Liver (tissue), 9 donors: Measurements from ENCODE around the gene KISS1. TPM values are rescaled to one million over a fixed set of nuclear protein-coding genes. Genes with fewer than 3 reads are reported as not detected.

ENCODE experiments used
- DNase-seq: peaks from one replicate; pipeline ENCODE4 v3.0.0-alpha.2; 2017; ENCODE audit warnings: low spot score
- H3K27ac ChIP-seq, 2 donors: one replicate each; pipeline ENCODE4 v1.7.0; 2013; ENCODE audit warnings: inconsistent platforms in 2 of 2, low read length in 2 of 2, control low read depth in 1 of 2, low read depth in 1 of 2, mild to moderate bottlenecking in 1 of 2
- H3K27me3 ChIP-seq, 4 donors: one replicate each; pipeline versions ENCODE4 v1.6.1 to v1.7.0; 2013; ENCODE audit warnings: low read length in 3 of 4, inconsistent platforms in 1 of 4, mild to moderate bottlenecking in 1 of 4, moderate library complexity in 1 of 4; ENCODE audit not compliant: control insufficient read depth in 4 of 4, insufficient read depth in 4 of 4
- H3K36me3 ChIP-seq, 4 donors: one replicate each; pipeline versions ENCODE4 v1.6.1 to v1.7.0; 2013; ENCODE audit warnings: low read length in 3 of 4, mild to moderate bottlenecking in 3 of 4, low read depth in 1 of 4, moderate library complexity in 1 of 4; ENCODE audit not compliant: control insufficient read depth in 4 of 4, insufficient read depth in 3 of 4
- H3K4me1 ChIP-seq, 4 donors: one replicate each; pipeline versions ENCODE4 v1.6.1 to v1.7.0; 2013; ENCODE audit warnings: low read length in 3 of 4, mild to moderate bottlenecking in 3 of 4, moderate library complexity in 1 of 4; ENCODE audit not compliant: control insufficient read depth in 4 of 4, insufficient read depth in 4 of 4
- H3K4me3 ChIP-seq, 3 donors: one replicate each; pipeline versions ENCODE4 v1.6.1 to v1.7.0; 2013; ENCODE audit warnings: low read length in 3 of 3, control low read depth in 1 of 3, low read depth in 1 of 3, mild to moderate bottlenecking in 1 of 3
- H3K9ac ChIP-seq, 2 donors: one replicate each; pipeline ENCODE4 v1.7.0; 2013; ENCODE audit warnings: low read length in 2 of 2, mild to moderate bottlenecking in 2 of 2, moderate library complexity in 2 of 2, control low read depth in 1 of 2, low read depth in 1 of 2
- H3K9me3 ChIP-seq, 4 donors: one replicate each; pipeline versions ENCODE4 v1.6.1 to v1.7.0; 2013; ENCODE audit warnings: low read length in 3 of 4; ENCODE audit not compliant: control insufficient read depth in 4 of 4
- FOXA1 ChIP-seq: IDR thresholded peaks from 2 replicates; pipeline ENCODE4 v1.6.1; 2016; ENCODE audit warnings: antibody characterized with exemption
- GABPA ChIP-seq, 2 donors: IDR thresholded peaks in 1 of 2; conservative IDR thresholded peaks in 1 of 2; 2 replicates each; pipeline ENCODE4 v1.6.1; 2016; ENCODE audit warnings: antibody characterized with exemption in 2 of 2, mild to moderate bottlenecking in 1 of 2, moderate library complexity in 1 of 2
- HNF4A ChIP-seq, 2 donors: conservative IDR thresholded peaks; 2 replicates each; pipeline ENCODE4 v1.6.1; 2016; ENCODE audit warnings: antibody characterized with exemption in 2 of 2, mild to moderate bottlenecking in 2 of 2
- HNF4G ChIP-seq: IDR thresholded peaks from 2 replicates; pipeline ENCODE4 v1.6.1; 2016; ENCODE audit warnings: antibody characterized with exemption
- NR2F2 ChIP-seq: IDR thresholded peaks from 2 replicates; pipeline ENCODE4 v1.6.1; 2016; ENCODE audit warnings: antibody characterized with exemption
- RAD21 ChIP-seq, 2 donors: IDR thresholded peaks; 2 replicates each; pipeline ENCODE4 v1.6.1; 2016; ENCODE audit warnings: antibody characterized with exemption in 2 of 2, mild to moderate bottlenecking in 2 of 2
- RXRA ChIP-seq, 2 donors: IDR thresholded peaks; 2 replicates each; pipeline ENCODE4 v1.6.1; 2017 to 2018; ENCODE audit warnings: antibody characterized with exemption in 2 of 2, mild to moderate bottlenecking in 1 of 2
- SP1 ChIP-seq: IDR thresholded peaks from 2 replicates; pipeline ENCODE4 v1.6.1; 2018; ENCODE audit warnings: antibody characterized with exemption, mild to moderate bottlenecking
- TAF1 ChIP-seq: conservative IDR thresholded peaks from 2 replicates; pipeline ENCODE4 v1.6.1; 2016; ENCODE audit warnings: antibody characterized with exemption, mild to moderate bottlenecking
- YY1 ChIP-seq: IDR thresholded peaks from 2 replicates; pipeline ENCODE4 v1.6.1; 2016; ENCODE audit warnings: antibody characterized with exemption, mild to moderate bottlenecking
- WGBS: extraction: QIAGEN DNeasy Blood & Tissue Kit; methylation state at CpG from one replicate; pipeline ENCODE4 v1.1.7; 2013; 5-methylcytosine and 5-hydroxymethylcytosine counted together
- polyA plus RNA-seq, 2 donors: library from polyadenylated mRNA; stranded (reverse) in 1 of 2; unstranded in 1 of 2; fragments of 200-250 nt in 1 of 2; fragments of >200 nt in 1 of 2; fragmentation: Nextera tagmentation in 1 of 2; extraction: Ambion mirVana in 1 of 2; gene quantifications; one replicate each; pipeline versions ENCODE4 v1.2.1 to v1.2.3, GENCODE V29; 2013 to 2015
- total RNA-seq, 2 donors: library from RNA; depleted of rRNA; stranded (reverse); fragments of >200 nt; gene quantifications; one replicate each; pipeline ENCODE4 v1.2.3, GENCODE V29; 2014
- TF ChIP-seq, protein P1 (sequence below): IDR thresholded peaks from 2 replicates; pipeline ENCODE4 v1.6.1; 2016; ENCODE audit warnings: antibody characterized with exemption
- TF ChIP-seq, protein P2 (sequence below): IDR thresholded peaks from 2 replicates; pipeline ENCODE4 v1.6.1; 2016; ENCODE audit warnings: antibody characterized with exemption, mild to moderate bottlenecking
- TF ChIP-seq, protein P3 (sequence below): fragments of 150-350 bp; IDR thresholded peaks from 2 replicates; pipeline ENCODE4 v1.5.1; 2017; ENCODE audit warnings: improper control_type of control experiment, low read depth, low read length; ENCODE audit not compliant: missing input control
- TF ChIP-seq, protein P4 (sequence below): IDR thresholded peaks from 2 replicates; pipeline ENCODE4 v1.6.1; 2016; ENCODE audit warnings: antibody characterized with exemption
- donor health status: healthy.
- donor health status: healthy.
- donor health status: healthy.
- donor health status: healthy.
- donor health status: healthy.

The KISS1 gene
- total and polyA plus RNA-seq, 4 donors: 0.50 to 1.4 TPM; not detected in 2

DNA sequence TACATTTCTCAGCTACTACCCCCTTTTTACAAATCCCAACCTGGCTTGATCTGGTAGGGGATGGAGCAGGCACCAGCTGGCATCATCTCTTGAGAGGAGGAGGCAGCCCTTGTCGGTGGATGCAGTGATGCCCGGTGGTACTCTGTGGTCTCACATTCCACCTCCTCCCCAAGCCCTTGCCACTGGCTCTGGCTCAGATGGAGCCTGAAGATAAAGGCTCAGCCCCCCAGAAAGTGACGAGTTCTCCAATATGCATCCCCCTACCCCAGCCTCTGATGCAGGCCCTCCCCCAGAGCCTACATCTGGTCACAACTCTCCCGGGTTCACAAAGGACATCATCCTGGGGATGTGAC is 21.3 kb upstream of the KISS1 start (continued):
- TF ChIP-seq, protein P1, sequence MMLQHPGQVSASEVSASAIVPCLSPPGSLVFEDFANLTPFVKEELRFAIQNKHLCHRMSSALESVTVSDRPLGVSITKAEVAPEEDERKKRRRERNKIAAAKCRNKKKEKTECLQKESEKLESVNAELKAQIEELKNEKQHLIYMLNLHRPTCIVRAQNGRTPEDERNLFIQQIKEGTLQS: no peak
- TF ChIP-seq FOXA1 (no peak), RXRA (IDR thresholded peaks at IDR 0.05) (no peak), RAD21 (IDR thresholded peaks at IDR 0.05) (no peak)

DNA sequence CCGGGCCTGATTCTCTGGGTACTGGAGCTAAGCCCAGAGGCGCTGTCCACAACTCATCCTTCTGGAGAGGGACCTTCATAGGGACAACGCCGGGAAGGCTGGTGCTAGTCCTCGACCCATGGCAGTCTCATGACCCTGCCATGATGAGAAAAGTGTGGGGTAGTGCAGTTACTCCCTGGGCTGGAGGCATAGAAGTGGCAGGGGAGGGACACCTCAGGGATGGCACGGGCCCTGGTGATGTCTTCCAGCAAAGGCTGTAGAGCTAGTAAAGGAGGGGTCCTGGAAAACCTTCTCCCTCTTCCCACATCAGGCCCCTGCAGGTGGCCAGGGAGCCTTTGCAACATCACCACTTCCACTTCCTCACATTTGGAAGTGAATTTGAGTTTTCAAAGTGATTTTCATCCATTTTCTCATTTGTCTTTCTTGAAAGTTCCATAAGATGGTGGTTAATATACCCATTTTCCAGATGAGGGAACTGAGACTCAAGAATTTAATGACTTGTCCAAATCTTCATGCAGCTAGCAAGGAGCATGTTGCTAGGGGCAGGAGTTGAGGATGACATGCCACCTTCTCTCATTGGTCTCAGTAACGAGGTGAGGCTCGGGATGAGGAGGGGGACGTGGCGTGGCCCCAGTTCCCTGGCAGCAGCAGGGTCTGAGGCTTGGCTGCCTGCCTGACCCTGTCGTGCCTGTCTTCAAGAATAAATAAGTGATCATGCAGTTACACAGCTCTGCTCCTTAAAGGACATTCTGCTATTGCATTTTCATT is 20.8 kb upstream of the KISS1 start:
- TF ChIP-seq TAF1: no peak
- no peak for TF ChIP-seq RAD21 (IDR thresholded peaks at IDR 0.05)
- no peak for TF ChIP-seq NR2F2
- TF ChIP-seq, protein P1: no peak
- TF ChIP-seq, protein P2, sequence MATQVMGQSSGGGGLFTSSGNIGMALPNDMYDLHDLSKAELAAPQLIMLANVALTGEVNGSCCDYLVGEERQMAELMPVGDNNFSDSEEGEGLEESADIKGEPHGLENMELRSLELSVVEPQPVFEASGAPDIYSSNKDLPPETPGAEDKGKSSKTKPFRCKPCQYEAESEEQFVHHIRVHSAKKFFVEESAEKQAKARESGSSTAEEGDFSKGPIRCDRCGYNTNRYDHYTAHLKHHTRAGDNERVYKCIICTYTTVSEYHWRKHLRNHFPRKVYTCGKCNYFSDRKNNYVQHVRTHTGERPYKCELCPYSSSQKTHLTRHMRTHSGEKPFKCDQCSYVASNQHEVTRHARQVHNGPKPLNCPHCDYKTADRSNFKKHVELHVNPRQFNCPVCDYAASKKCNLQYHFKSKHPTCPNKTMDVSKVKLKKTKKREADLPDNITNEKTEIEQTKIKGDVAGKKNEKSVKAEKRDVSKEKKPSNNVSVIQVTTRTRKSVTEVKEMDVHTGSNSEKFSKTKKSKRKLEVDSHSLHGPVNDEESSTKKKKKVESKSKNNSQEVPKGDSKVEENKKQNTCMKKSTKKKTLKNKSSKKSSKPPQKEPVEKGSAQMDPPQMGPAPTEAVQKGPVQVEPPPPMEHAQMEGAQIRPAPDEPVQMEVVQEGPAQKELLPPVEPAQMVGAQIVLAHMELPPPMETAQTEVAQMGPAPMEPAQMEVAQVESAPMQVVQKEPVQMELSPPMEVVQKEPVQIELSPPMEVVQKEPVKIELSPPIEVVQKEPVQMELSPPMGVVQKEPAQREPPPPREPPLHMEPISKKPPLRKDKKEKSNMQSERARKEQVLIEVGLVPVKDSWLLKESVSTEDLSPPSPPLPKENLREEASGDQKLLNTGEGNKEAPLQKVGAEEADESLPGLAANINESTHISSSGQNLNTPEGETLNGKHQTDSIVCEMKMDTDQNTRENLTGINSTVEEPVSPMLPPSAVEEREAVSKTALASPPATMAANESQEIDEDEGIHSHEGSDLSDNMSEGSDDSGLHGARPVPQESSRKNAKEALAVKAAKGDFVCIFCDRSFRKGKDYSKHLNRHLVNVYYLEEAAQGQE: no peak
- 92% methylated on average over 11 of the region's 11 CpGs for WGBS
- Histone ChIP-seq H3K9me3 (no peaks in the 10 kb centered on the region), H3K36me3 (peaks cover 0 to 15% (median 6%) of the 10 kb centered on the region in 4 donors), H3K4me3 (no peak overlapping the region), H3K27ac (no peak overlapping the region), H3K9ac (no peak overlapping the region), H3K27me3 (no peaks in the 10 kb centered on the region), H3K4me1 (peaks cover 5 to 18% (median 8%) of the 10 kb centered on the region in 4 donors)
- no peak for DNase-seq

DNA sequence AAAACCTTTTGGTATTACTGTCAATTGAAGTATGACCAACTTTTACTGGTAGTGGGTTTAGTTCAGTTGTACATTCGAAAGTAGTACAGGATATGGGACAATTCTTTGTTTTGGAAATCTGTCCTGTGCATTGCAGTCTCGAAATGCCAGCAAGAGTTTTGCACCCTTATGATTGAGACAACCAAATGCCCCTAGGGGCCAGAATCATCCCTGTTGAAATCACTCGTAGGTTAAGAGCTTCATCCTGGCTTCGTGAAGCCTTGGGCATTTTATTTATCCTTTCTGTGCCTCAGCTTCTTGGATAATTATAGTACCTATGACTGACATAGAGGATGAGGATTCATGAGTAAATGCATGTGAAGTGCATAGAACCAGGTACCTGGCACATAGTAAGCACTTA is 19.9 kb upstream of the KISS1 start:
- DNase-seq: no peak
- H3K27me3 ChIP-seq: no peaks in the 10 kb centered on the region
- H3K9ac ChIP-seq: no peak overlapping the region
- H3K4me1 ChIP-seq: peaks cover 10 to 25% (median 14%) of the 10 kb centered on the region in 4 donors
- no peak overlapping the region for H3K4me3 ChIP-seq
- TF ChIP-seq, protein P3, sequence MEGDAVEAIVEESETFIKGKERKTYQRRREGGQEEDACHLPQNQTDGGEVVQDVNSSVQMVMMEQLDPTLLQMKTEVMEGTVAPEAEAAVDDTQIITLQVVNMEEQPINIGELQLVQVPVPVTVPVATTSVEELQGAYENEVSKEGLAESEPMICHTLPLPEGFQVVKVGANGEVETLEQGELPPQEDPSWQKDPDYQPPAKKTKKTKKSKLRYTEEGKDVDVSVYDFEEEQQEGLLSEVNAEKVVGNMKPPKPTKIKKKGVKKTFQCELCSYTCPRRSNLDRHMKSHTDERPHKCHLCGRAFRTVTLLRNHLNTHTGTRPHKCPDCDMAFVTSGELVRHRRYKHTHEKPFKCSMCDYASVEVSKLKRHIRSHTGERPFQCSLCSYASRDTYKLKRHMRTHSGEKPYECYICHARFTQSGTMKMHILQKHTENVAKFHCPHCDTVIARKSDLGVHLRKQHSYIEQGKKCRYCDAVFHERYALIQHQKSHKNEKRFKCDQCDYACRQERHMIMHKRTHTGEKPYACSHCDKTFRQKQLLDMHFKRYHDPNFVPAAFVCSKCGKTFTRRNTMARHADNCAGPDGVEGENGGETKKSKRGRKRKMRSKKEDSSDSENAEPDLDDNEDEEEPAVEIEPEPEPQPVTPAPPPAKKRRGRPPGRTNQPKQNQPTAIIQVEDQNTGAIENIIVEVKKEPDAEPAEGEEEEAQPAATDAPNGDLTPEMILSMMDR: no peak
- no peak for TF ChIP-seq YY1
- no peak for TF ChIP-seq GABPA (IDR thresholded peaks at IDR 0.05 in 1 of 2, conservative IDR thresholded peaks at IDR 0.05 in 1 of 2)
- no peak for TF ChIP-seq HNF4A (conservative IDR thresholded peaks at IDR 0.05)
- no peak for TF ChIP-seq FOXA1
- TF ChIP-seq, protein P4, sequence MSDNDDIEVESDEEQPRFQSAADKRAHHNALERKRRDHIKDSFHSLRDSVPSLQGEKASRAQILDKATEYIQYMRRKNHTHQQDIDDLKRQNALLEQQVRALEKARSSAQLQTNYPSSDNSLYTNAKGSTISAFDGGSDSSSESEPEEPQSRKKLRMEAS: no peak
- no peak for TF ChIP-seq SP1
- no peak for TF ChIP-seq TAF1
- no peak for TF ChIP-seq HNF4G
- no peak for TF ChIP-seq RXRA (IDR thresholded peaks at IDR 0.05)
- TF ChIP-seq, protein P2: no peak
- H3K9me3 ChIP-seq: no peaks in the 10 kb centered on the region
- H3K27ac ChIP-seq: no peak overlapping the region
- H3K36me3 ChIP-seq: peaks cover 0 to 6% (median 2%) of the 10 kb centered on the region in 4 donors
- WGBS: 85% methylated on average over 4 of the region's 4 CpGs
